GM18873 (cell line): ENCODE measurements around the gene GPR31.

ENCODE experiments used
- ATAC-seq: cut with Tn5 transposase; IDR thresholded peaks from one replicate; pipeline ENCODE4 v1.9.1; 2021; ENCODE audit warnings: mild to moderate bottlenecking, moderate library complexity, moderate number of reproducible peaks; ENCODE audit not compliant: unreplicated experiment, low FRiP score

The GPR31 gene

GRCh38 chr6:167122041-167122826 is 35.5 kb downstream of the GPR31 start:
- no peak for ATAC-seq

DNA sequence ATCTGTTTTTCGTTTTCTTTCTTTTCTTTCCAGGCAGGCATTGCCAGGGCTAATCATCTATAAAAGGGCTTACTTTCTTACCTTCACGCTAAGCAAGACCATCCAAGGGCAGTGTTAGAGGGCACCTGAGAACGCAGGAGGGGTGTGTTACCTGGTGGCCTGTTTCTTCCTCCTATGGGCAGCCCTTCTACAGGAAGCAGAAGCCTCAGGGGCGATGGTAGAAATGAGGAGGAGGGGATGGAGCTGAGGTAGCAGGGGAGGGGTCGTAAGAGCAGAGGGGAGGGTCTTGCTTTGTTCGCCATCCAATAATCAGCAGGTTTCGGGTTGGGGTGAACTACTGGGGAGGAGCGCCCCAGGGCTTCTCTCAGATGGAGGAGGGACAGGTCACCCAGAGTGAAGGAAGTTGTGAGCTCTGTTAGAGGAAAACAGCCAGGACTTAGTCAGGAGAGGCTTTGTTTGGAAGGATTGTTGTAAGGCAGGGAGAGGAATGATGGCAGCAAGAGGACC is 36.4 kb downstream of the GPR31 start:
- ATAC-seq: no peak

DNA sequence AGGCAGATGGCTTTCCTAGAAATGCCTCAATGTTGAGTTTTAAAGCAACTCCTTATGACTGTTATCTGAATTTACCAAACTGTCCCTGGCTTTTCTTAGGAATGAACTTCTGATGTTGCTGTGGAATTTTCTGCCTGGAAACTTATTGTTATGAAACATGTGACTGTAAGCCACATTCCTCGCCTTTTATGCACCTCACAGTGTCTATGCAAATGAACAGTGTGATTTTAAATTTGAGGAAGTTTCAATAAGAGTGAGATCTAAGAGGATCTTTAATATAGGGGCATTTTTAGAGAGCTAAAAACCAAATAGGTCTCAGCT is 37.2 kb downstream of the GPR31 start:
- ATAC-seq: no peak

GRCh38 chr6:167119670-167120582 is 37.9 kb downstream of the GPR31 start:
- ATAC-seq: no peak

- ATAC-seq: no peak
These were observed 38.9 kb downstream of the GPR31 start for GRCh38 chr6:167118839-167119238.

- no peak for ATAC-seq
These were observed 39.8 kb downstream of the GPR31 start for GRCh38 chr6:167118006-167118405.

- ATAC-seq: no peak
These were observed 40.9 kb downstream of the GPR31 start for GRCh38 chr6:167116838-167117228.

GRCh38 chr6:167116109-167116837 is 41.5 kb downstream of the GPR31 start:
- ATAC-seq: no peak

GRCh38 chr6:167115054-167115453 is 42.7 kb downstream of the GPR31 start:
- ATAC-seq: no peak

DNA sequence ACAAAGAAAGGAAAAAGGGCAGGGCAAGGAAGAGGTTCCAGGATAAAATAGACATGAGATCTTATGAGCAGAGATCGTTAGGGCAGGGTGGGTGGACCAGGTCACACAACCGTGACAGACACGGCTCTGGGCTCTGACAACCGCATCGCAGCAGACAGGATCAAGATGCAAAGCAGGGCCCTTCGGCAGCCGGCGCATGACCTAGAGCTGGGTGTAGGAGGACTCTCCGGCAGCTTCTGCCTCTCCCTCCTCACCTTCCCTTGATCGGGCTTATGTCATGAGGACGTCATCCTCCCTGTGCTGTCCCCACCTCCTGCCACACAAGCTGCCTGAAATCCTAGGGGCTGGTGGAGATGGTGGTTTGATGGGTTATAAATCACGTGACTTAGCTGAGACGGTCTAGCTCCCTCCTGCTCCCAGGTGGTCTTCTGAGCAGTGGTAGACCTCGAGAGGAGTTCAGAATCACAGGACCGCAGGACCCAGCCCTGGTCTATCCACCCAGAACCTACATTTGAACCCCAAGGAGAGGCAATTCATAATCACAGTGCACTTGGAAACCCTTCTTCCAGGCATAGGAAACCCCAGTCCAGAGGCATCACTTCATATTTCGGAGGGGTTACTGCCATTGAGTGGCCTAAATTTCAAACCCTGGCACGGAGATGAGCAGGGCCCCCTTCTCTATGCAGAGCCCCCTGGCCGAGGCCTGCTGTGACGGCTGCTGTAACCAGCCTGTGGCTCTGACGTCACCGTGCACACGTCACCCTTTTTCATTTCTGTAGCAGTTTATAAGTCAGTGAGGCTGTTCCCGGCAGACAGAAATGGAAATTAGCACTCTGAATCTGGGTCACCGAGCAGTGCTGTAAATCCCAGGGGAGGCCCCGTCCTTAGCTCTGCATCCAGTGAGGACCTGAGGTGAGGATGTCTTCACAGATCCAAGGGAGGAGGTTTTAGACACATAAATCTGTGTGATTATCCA is 43.6 kb downstream of the GPR31 start:
- ATAC-seq: peak; percentile 90

GRCh38 chr6:167113047-167113754 is 44.6 kb downstream of the GPR31 start:
- ATAC-seq: peak; percentile 37

GRCh38 chr6:167112421-167112820 is 45.4 kb downstream of the GPR31 start:
- ATAC-seq: no peak

- no peak for ATAC-seq
These were observed 46.2 kb downstream of the GPR31 start for GRCh38 chr6:167111597-167111996.

DNA sequence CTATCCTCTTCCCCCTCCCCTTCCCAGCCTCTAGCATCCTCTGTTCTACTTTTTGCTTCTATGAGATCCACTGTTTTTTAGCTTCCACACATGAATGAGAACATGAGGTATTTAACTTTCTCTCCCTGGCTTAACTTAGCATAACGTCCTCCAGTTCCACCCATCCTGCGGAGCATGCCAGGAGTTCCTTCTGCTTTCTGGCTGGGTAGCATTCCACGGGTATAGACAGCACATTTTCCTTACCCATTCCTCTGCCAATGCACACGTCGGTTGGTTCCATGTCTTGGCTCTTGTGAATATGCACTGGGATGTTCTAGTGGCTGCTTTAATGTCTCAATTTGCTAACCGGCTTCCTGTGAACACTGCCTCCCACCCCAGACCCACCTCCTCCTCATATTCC is 48.1 kb downstream of the GPR31 start:
- no peak for ATAC-seq

GRCh38 chr6:167108278-167108677 is 49.5 kb downstream of the GPR31 start:
- no peak for ATAC-seq

GRCh38 chr6:167107787-167108186 is 50.0 kb downstream of the GPR31 start:
- no peak for ATAC-seq

DNA sequence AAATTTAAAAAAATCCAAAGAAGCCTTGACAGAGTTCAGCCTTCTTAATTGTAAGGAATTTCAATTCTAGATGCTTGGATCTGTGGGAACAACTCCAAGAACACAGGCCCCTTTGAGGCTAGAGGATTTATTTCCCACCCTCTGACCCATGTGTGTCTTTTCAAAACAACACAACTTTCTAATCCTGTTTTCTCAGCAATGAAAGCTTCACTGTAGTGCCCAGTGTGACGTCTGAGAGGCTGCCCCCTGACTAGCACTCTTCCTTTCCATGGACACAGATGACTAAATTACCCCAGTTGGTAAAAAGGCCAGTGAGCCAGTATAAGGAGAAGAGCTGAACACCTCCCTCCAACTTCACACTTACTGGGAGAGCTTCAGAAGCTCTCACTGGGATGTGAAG is 51.4 kb downstream of the GPR31 start:
- no peak for ATAC-seq
